ENCODE data around the gene PWWP2A.

The PWWP2A gene, protein sequence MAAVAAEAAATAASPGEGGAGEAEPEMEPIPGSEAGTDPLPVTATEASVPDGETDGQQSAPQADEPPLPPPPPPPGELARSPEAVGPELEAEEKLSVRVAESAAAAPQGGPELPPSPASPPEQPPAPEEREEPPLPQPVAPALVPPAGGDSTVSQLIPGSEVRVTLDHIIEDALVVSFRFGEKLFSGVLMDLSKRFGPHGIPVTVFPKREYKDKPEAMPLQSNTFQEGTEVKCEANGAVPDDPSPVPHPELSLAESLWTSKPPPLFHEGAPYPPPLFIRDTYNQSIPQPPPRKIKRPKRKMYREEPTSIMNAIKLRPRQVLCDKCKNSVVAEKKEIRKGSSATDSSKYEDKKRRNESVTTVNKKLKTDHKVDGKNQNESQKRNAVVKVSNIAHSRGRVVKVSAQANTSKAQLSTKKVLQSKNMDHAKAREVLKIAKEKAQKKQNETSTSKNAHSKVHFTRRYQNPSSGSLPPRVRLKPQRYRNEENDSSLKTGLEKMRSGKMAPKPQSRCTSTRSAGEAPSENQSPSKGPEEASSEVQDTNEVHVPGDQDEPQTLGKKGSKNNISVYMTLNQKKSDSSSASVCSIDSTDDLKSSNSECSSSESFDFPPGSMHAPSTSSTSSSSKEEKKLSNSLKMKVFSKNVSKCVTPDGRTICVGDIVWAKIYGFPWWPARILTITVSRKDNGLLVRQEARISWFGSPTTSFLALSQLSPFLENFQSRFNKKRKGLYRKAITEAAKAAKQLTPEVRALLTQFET

DNA sequence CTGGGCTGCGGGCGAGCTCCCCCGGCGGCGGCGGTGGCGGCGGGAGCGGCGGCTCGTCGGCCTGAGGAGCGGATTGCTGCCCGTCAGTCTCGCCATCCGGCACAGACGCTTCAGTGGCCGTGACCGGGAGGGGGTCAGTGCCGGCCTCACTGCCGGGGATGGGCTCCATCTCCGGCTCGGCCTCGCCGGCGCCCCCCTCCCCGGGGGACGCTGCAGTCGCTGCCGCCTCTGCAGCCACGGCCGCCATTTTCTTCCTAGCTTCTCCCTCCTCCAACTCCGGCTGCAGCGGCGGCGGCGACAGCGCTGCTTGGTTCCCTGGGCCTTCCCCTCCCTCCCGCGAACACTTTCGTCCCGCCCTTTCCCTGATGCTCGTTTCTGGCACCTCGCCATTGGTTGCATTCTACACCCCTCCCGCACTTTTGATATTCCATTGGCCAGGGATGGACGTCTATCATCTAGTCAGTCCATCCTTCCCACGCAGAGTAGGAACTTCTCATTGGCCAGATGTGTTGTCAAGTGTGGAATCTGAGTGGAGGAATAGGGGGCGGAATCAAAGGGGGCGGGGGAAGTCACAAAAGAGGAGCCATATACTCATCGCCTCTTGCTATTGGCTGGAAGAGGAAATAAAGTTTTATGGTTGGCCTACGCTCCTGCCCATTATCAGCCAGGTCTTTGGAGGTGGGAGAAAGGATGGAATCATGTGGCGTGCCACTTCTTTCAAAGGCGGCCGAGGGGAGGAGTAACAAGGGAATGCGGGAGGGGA is at the start of gene PWWP2A:
Gene PWWP2A (minus strand): TSS at position 309 of the 763 bp plus-strand sequence. CDS start 62 bp downstream, at position 247.
- TF ChIP-seq, protein P1, sequence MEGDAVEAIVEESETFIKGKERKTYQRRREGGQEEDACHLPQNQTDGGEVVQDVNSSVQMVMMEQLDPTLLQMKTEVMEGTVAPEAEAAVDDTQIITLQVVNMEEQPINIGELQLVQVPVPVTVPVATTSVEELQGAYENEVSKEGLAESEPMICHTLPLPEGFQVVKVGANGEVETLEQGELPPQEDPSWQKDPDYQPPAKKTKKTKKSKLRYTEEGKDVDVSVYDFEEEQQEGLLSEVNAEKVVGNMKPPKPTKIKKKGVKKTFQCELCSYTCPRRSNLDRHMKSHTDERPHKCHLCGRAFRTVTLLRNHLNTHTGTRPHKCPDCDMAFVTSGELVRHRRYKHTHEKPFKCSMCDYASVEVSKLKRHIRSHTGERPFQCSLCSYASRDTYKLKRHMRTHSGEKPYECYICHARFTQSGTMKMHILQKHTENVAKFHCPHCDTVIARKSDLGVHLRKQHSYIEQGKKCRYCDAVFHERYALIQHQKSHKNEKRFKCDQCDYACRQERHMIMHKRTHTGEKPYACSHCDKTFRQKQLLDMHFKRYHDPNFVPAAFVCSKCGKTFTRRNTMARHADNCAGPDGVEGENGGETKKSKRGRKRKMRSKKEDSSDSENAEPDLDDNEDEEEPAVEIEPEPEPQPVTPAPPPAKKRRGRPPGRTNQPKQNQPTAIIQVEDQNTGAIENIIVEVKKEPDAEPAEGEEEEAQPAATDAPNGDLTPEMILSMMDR (conservative IDR thresholded peaks at IDR 0.05; ENCODE audit: low read depth, low read length): no peak
- no peaks in the 10 kb centered on the region for H3K27me3 ChIP-seq (ENCODE audit: insufficient read depth, low read depth)
- no peaks in the 10 kb centered on the region for H4K20me1 ChIP-seq (ENCODE audit: insufficient read depth)
- H3K4me1 ChIP-seq (ENCODE audit: low read depth, poor library complexity, severe bottlenecking): no peaks in the 10 kb centered on the region
- no peak within 1 kb of the TSS for H3K4me3 ChIP-seq (IDR thresholded peaks at IDR 0.05; ENCODE audit: insufficient read depth, low read depth, low read length)
- peak within 1 kb of the TSS; percentile 73 for H2AFZ ChIP-seq (ENCODE audit: low read depth)
- H3K27ac ChIP-seq: peak within 1 kb of the TSS; percentile 70
- H3K79me2 ChIP-seq (ENCODE audit: insufficient read depth, low read depth): peaks cover 8% of the 10 kb centered on the region; the same call in 1 of the 2 replicates
- H3K36me3 ChIP-seq (ENCODE audit: insufficient read depth): no peaks in the 10 kb centered on the region
- H3K9ac ChIP-seq: peak within 1 kb of the TSS; percentile 81
- H3K4me2 ChIP-seq: peak within 1 kb of the TSS; percentile 60

DNA sequence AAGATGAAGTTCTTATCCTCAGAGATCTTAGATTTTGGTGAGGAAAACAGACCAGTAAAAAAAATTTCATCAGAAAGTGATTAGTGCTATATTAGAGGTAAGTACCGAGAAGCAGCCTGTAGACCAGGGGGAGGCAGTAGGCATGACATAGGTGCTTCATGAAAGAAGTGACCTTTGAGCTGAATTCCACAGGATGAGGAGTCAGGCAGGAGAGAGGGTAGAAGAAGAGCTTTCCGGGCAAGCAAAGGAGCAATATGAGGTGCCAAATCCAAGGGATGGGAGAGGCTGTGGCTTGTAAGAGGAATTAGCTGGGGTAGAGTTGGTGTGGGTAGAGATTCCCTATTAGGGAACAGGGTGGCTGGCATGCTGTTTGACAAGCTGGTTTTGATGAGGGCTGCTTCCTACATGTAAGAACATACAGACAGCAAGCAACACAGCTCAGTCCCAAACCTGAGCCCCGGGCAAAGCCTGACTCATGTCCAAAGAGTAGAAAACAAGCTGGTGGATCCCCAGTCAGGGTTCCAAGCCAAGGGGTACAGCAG is 48.4 kb upstream of the PWWP2A start:
- Histone ChIP-seq H4K20me1 (ENCODE audit: insufficient read depth) (no peaks in the 10 kb centered on the region), H2AFZ (ENCODE audit: low read depth) (no peak overlapping the region), H3K4me1 (ENCODE audit: low read depth, poor library complexity, severe bottlenecking) (peaks cover 22% of the 10 kb centered on the region), H3K9ac (no peak overlapping the region), H3K79me2 (ENCODE audit: insufficient read depth, low read depth) (no peaks in the 10 kb centered on the region), H3K36me3 (ENCODE audit: insufficient read depth) (no peaks in the 10 kb centered on the region), H3K4me2 (no peak overlapping the region), H3K27me3 (ENCODE audit: insufficient read depth, low read depth) (no peaks in the 10 kb centered on the region), H3K27ac (no peak overlapping the region), H3K4me3 (IDR thresholded peaks at IDR 0.05; ENCODE audit: insufficient read depth, low read depth, low read length) (no peak overlapping the region)
- TF ChIP-seq, protein P1 (conservative IDR thresholded peaks at IDR 0.05; ENCODE audit: low read depth, low read length): no peak

- Histone ChIP-seq H3K79me2 (ENCODE audit: insufficient read depth, low read depth) (no peaks in the 10 kb centered on the region), H3K9ac (no peak overlapping the region), H3K36me3 (ENCODE audit: insufficient read depth) (no peaks in the 10 kb centered on the region), H3K27me3 (ENCODE audit: insufficient read depth, low read depth) (no peaks in the 10 kb centered on the region), H3K4me2 (no peak overlapping the region), H2AFZ (ENCODE audit: low read depth) (no peak overlapping the region), H3K4me1 (ENCODE audit: low read depth, poor library complexity, severe bottlenecking) (peaks cover 24% of the 10 kb centered on the region), H4K20me1 (ENCODE audit: insufficient read depth) (no peaks in the 10 kb centered on the region), H3K4me3 (IDR thresholded peaks at IDR 0.05; ENCODE audit: insufficient read depth, low read depth, low read length) (no peak overlapping the region), H3K27ac (no peak overlapping the region)
- TF ChIP-seq, protein P1 (conservative IDR thresholded peaks at IDR 0.05; ENCODE audit: low read depth, low read length): no peak
These were observed 47.8 kb upstream of the PWWP2A start for GRCh38 chr5:160166973-160167623.
